Measurements from ENCODE around the gene ACACA. TPM values are rescaled to one million over a fixed set of nuclear protein-coding genes. Genes with fewer than 3 reads are reported as not detected.
"Not testable (repeated sequence)": the region's sequence is repeated elsewhere in the genome, so short reads cannot be mapped to it uniquely, and the experiment has no call there.

Gene ACACA
- total RNA-seq, 1 donor from 2014 or later = 111 TPM

DNA sequence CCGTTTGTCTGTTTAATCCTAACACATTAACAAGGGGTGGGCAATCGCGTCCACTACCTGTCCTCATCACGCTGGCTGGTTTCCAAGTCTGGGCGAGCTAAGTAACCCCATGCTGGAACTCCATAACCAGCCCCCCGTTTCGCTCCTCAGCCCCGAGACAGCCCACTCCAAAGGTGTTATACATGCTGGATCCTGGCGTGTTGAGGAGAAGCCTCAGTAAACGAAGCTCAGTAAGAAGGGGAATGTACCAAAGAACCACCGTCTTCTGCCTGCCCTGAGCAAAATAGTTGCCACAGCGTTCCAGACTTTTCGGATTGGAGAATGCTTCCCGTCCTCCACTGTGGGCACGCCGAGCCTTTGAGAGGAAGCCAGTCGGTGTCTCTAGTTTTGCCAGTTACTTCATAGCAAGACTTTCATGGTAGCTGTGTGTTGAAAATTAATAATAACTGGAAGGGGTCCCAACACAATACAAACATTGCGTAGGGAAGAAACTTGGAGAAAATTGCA lies 46.9 kb downstream of the ACACA start:
- TF ChIP-seq, protein P1, sequence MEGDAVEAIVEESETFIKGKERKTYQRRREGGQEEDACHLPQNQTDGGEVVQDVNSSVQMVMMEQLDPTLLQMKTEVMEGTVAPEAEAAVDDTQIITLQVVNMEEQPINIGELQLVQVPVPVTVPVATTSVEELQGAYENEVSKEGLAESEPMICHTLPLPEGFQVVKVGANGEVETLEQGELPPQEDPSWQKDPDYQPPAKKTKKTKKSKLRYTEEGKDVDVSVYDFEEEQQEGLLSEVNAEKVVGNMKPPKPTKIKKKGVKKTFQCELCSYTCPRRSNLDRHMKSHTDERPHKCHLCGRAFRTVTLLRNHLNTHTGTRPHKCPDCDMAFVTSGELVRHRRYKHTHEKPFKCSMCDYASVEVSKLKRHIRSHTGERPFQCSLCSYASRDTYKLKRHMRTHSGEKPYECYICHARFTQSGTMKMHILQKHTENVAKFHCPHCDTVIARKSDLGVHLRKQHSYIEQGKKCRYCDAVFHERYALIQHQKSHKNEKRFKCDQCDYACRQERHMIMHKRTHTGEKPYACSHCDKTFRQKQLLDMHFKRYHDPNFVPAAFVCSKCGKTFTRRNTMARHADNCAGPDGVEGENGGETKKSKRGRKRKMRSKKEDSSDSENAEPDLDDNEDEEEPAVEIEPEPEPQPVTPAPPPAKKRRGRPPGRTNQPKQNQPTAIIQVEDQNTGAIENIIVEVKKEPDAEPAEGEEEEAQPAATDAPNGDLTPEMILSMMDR (IDR thresholded peaks at IDR 0.05; ENCODE audit: unreplicated experiment) = no peak
- peaks cover 26% of the 10 kb centered on the region for H3K4me1 Mint-ChIP-seq (ENCODE audit: low read depth)

DNA sequence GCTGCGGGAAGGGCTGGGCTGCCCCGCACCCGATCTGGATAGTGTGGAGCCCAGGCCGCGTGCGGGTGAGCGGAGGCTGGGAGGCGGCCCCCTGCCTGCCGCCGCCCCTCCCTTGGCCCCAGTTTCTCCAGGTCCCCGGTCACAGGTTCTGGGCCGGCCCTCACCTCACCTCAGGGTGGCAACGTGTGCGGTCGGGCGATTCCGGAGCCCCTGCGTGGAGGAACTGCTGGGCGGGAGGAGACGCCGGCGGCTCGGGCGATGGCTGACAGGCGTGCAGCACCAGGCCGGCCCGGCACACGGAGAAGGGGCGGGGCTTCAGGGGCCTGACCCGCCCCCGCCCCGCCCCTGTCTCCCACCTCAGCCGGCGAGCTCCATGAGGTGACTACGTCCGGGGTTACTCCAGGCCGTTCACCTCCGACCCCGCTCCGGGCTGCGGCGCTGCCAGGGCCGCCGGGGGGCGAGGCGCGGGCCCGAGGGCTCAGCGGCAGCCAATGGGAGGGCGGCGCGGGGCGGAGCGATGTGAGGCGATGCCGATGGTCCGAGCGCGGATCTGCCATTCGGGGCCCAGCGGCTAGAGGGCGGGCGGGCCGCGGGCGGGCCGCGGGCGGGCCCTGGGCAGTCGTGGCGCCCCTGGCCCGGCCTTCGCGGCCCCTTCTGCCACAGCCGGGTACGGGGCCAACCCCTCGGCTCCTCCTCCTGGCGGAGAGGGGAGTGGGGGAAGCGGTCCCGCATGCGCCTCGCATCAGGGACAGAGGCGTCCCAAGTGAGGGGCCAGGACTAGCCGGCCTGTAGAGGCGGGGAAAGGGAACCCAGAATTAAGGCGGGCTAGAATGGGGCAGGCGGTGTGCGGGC lies 47.6 kb downstream of the ACACA start:
- H3K36me3 Mint-ChIP-seq (ENCODE audit: insufficient read depth) = no peaks in the 10 kb centered on the region
- peak overlapping the region; percentile 99 for H3K27ac Mint-ChIP-seq
- H3K4me3 Mint-ChIP-seq (ENCODE audit: low read depth) = peak overlapping the region; percentile 87
- TF ChIP-seq, protein P1 (IDR thresholded peaks at IDR 0.05; ENCODE audit: unreplicated experiment) = peak; percentile 53
- no peaks in the 10 kb centered on the region for H3K9me3 Mint-ChIP-seq (ENCODE audit: low read depth)
- peaks cover 26% of the 10 kb centered on the region for H3K4me1 Mint-ChIP-seq (ENCODE audit: low read depth)
- no peaks in the 10 kb centered on the region for H3K27me3 Mint-ChIP-seq
- peak; percentile 97 for DNase-seq (ENCODE audit: low spot score, unreplicated experiment)

More for the DNA sequence above, 46.9 kb downstream of the ACACA start:
- Mint-ChIP-seq H3K27ac (peak overlapping the region; percentile 91), H3K27me3 (no peaks in the 10 kb centered on the region), H3K4me3 (ENCODE audit: low read depth) (peak overlapping the region; percentile 59), H3K36me3 (ENCODE audit: insufficient read depth) (peaks cover under 1% of the 10 kb centered on the region), H3K9me3 (ENCODE audit: low read depth) (no peaks in the 10 kb centered on the region)
- no peak for DNase-seq (ENCODE audit: low spot score, unreplicated experiment)

DNA sequence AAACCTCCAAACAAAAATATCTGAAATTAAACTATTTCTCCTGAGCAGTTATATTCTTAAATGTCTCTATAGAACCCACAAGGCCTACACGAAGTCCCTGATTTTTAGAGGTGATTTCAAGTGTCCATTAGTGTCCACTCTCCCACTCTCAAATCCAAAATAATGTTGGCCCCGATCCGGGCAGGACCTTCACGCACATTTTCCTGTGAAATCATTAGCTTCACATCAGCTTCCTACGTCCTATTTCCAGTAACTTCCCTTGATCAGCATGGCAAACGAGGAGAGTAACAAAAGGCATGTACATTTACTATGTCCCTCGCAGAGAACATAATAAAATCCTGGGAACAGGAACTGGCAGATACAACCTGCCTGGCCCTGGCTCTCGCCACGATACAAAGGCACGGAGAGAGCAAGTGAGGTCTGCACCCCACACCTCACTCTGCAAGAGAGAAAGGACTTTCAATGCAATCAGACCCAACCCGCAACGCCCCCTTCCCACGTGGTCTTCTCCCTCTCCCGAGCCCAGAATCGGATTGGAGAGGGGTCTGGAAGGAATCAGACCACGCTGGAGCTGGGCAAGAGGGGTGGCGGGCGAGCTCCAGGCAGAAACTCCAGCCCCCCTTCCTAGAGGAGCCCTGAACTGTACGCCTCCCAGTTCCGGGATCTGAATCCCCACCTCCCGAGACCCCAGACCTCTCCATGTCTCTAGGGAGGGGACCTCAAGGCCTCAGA lies 48.4 kb downstream of the ACACA start:
- Mint-ChIP-seq H3K27me3 (no peaks in the 10 kb centered on the region), H3K9me3 (ENCODE audit: low read depth) (no peaks in the 10 kb centered on the region), H3K36me3 (ENCODE audit: insufficient read depth) (no peaks in the 10 kb centered on the region), H3K27ac (peak overlapping the region; percentile 99), H3K4me3 (ENCODE audit: low read depth) (peak overlapping the region; percentile 87), H3K4me1 (ENCODE audit: low read depth) (peaks cover 26% of the 10 kb centered on the region)
- peak; percentile 60 for DNase-seq (ENCODE audit: low spot score, unreplicated experiment)
- TF ChIP-seq, protein P1 (IDR thresholded peaks at IDR 0.05; ENCODE audit: unreplicated experiment) = no peak

DNA sequence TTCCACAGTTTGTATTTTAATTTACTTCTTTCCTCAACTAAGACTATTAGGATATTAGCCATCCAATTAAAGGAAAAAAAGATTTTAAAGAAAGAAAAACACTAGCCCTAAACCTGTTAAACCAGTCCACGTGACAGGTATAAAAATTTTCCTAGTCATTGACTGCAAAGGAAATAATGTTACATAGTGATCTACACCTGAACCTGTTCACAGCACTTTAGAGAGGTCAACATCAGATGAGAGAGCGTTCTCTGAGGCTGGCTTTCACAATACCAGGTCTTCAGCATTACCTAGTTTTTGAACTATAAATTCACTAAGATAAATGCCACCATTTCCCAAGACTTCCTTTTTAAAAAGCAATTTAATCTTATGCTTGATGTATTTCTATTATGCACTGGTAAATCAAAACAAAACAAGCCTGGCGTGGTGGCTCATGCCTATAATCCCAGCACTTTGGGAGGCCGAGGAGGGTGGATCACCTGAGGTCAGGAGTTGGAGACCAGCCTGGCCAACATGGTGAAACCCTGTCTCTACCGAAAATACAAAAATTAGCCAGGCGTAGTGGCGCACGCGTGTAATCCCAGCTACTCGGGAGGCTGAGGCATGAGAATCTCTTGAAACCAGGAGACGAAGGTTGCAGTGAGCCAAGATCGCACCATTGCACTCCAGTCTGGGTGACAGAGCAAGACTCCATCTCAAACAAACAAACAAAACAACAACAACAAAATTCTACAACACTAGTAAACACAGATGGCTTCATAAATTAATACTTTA lies 49.7 kb downstream of the ACACA start:
- Mint-ChIP-seq H3K4me3 (ENCODE audit: low read depth) (peak overlapping the region; percentile 87), H3K27ac (peak overlapping the region; percentile 49), H3K4me1 (ENCODE audit: low read depth) (peaks cover 26% of the 10 kb centered on the region)
- not testable (repeated sequence) for H3K27me3 Mint-ChIP-seq; H3K9me3 Mint-ChIP-seq (ENCODE audit: low read depth); H3K36me3 Mint-ChIP-seq (ENCODE audit: insufficient read depth); DNase-seq (ENCODE audit: low spot score, unreplicated experiment)

DNA sequence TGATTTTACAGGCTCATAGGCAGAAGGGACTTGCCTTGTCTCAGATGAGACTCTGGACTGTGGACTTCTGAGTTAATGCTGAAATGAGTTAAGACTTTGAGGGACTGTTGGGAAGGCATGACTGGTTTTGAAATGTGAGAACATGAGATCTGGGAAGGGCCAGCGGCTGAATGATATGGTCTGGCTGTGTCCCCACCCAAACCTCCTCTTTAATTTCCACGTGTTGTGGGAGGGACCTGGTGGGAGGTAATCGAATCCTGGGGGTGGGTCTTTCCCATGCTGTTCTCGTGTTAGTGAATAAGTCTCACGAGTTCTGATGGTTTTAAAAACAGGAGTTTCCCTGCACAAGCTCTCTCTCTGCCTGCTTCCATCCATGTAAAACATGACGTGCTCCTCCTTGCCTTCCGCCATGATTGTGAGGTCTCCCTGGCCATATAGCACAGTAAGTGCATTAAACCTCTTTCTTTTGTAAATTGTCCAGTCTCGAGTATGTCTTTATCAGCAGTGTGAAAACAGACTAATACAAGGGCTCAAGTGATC lies 59.7 kb downstream of the ACACA start:
- not testable (repeated sequence) for H3K27ac Mint-ChIP-seq; H3K4me1 Mint-ChIP-seq (ENCODE audit: low read depth); H3K9me3 Mint-ChIP-seq (ENCODE audit: low read depth); H3K4me3 Mint-ChIP-seq (ENCODE audit: low read depth); DNase-seq (ENCODE audit: low spot score, unreplicated experiment); H3K27me3 Mint-ChIP-seq
- peaks cover 17% of the 10 kb centered on the region for H3K36me3 Mint-ChIP-seq (ENCODE audit: insufficient read depth)
